ENCODE measurements around the gene CABLES2. TPM values are rescaled to one million over a fixed set of nuclear protein-coding genes. Genes with fewer than 3 reads are reported as not detected.

CABLES2 gene
- total and polyA plus RNA-seq, 9 of the 15 experiments (the other 6 are each of a cell fraction or from before 2014, with no cell fraction given) = 0.46 to 4.2 (median 1.6) TPM

DNA sequence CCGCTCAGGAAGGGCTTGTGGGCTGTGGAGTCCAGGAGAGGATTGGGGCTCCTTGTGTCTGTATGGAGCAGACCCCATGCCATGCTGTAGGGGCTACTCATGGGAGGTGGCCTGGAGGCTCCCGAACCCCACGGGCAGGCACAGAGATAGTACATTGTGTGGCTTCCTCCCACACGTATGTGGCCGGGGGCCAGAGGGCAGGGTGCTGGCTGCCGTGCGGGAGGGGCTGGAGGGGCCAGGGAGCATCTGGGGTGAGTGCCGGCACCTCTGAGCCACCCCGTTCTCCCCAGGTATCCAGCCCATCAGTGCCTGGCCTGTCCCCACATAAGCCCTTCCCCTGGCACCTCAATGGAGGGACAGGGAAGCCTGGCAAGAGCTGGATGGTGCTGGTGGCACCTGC lies 12.7 kb upstream of the CABLES2 start:
- no TSS peak for BruUV-seq (replicated peaks)
- Histone ChIP-seq H3K4me1 (replicated peaks in 1 of 2; ENCODE audit: control insufficient read depth in 2 of 2, insufficient read depth in 2 of 2, low read length in 2 of 2) (peaks cover 8 to 87% of the 10 kb centered on the region in 2 experiments; a peak in 4 of 5 replicates), H4K20me1 (replicated peaks; ENCODE audit: control insufficient read depth, insufficient read depth, low read length) (0 out of 2 replicates have a peak, but pooled peaks cover 10% of the 10 kb centered on the region), H3K4me3 (no peak overlapping the region), H3K79me2 (ENCODE audit: control insufficient read depth, insufficient read depth, low read length) (no peaks in the 10 kb centered on the region), H3K27me3 (ENCODE audit: control insufficient read depth in 2 of 2, insufficient read depth in 2 of 2, low read length in 2 of 2) (peaks cover 10 to 50% of the 10 kb centered on the region in 2 experiments; a peak in 4 of 5 replicates), H3K9ac (ENCODE audit: insufficient read depth in 1 of 2, low read depth in 2 of 2, low read length in 2 of 2) (peak overlapping the region in 1 of 2 experiments; percentile 37; a peak in 1 of 4 replicates), H3K9me1 (ENCODE audit: control insufficient read depth, insufficient read depth, low read length) (peaks cover 3% of the 10 kb centered on the region), H3K9me3 (replicated peaks; ENCODE audit: control insufficient read depth, insufficient read depth, low read depth, low read length) (no peaks in the 10 kb centered on the region), H3K4me2 (ENCODE audit: insufficient read depth, low read length) (no peak overlapping the region), H2AFZ (ENCODE audit: low read depth, low read length) (no peak overlapping the region), H3K27ac (ENCODE audit: extremely low read depth, low read depth, low read length) (no peak overlapping the region), H3K36me3 (ENCODE audit: control insufficient read depth, insufficient read depth, low read length) (no peaks in the 10 kb centered on the region)
- POLR2A ChIA-PET = interaction anchor here (0.7 to 1.2 kb wide), 3 partner anchors 10 to 150 kb away, joined by 3 to 5 read pairs (median 4); no protein-coding TSS in a partner anchor
- 9% methylated on average over 9 of the region's 9 CpGs for WGBS (ENCODE audit: insufficient coverage, low coverage, missing lambda C conversion rate)
- TF ChIP-seq, protein P1, sequence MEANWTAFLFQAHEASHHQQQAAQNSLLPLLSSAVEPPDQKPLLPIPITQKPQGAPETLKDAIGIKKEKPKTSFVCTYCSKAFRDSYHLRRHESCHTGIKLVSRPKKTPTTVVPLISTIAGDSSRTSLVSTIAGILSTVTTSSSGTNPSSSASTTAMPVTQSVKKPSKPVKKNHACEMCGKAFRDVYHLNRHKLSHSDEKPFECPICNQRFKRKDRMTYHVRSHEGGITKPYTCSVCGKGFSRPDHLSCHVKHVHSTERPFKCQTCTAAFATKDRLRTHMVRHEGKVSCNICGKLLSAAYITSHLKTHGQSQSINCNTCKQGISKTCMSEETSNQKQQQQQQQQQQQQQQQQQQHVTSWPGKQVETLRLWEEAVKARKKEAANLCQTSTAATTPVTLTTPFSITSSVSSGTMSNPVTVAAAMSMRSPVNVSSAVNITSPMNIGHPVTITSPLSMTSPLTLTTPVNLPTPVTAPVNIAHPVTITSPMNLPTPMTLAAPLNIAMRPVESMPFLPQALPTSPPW (CRISPR knock-in tag; IDR thresholded peaks at IDR 0.05) = peak; percentile 54; the same call in 1 of the 2 replicates
- no peak for TF ChIP-seq NUFIP1 (IDR thresholded peaks at IDR 0.05; ENCODE audit: partially characterized antibody)
- in situ Hi-C loops (cut with MboI) (loop anchor here (5.0 to 10.0 kb wide), 2 partner anchors 73 to 195 kb away; no protein-coding TSS in a partner anchor), intact Hi-C loops (cut with micrococcal nuclease) (no loop called here)
- DNase-seq (ENCODE audit: extremely low read depth in 1 of 4, low spot score in 3 of 4) (peak in 2 of 4 experiments; percentile 60 to 61), FAIRE-seq (no peak), ATAC-seq (no peak)
- CTCF ChIA-PET (ENCODE audit: low intra/inter-chr PET ratio) = no interaction called here

All from K562 (cell line).